Measurements from ENCODE around the gene ROBO4. TPM values are rescaled to one million over a fixed set of nuclear protein-coding genes. Genes with fewer than 3 reads are reported as not detected.

ROBO4 gene
- total RNA-seq (2014; rRNA removed; shearing (Covaris generic)): not detected in 2 replicates
- total RNA-seq (2022): not detected in 2 replicates
- not detected for Bru-seq, nascent RNA
- BruChase-seq, experiment 1, labeled RNA remaining after a 6-hour chase: percentile 11 among the genes with signal in this experiment
- not detected for BruChase-seq, experiment 2, labeled RNA remaining after a 2-hour chase
- long read RNA-seq: 0 reads

DNA sequence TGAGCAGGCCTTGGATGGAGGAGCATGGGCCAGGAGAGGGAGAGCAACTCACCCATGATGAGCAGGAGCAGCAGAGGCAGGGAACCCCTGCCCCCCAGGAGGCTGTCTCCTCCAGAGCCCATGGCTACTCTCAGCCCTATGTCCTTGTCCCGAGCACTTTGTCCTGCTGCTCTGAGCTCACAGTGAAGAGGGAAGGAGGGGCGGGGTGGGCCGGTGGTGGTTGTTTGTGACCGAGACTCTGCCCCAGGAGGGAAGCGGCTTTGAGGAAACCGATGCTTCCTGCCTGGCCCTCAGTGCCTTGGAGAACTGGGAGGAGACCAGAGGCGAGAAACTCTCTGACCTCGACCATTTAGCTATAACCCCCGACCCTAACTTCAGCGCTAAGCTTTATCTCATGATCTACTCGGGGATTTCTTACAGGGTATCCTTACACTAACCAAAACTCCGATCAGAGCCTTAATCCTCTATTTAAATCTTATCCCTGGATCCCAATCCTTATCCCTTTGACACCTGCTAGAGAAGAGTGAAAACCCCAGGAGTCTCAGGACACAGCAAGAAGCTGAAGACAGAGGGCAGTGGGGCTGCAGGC lies at the start of gene ROBO4:
Gene ROBO4, minus strand, starts transcription at position 192 of the 589 bp plus-strand sequence. Its CDS starts 70 bp downstream, at position 122.
- no peak within 1 kb of the TSS for H3K4me3 ChIP-seq (ENCODE audit: low read depth, low read length, poor library complexity, severe bottlenecking)
- CTCF ChIA-PET (ENCODE audit: unreplicated experiment): no interaction called here

DNA sequence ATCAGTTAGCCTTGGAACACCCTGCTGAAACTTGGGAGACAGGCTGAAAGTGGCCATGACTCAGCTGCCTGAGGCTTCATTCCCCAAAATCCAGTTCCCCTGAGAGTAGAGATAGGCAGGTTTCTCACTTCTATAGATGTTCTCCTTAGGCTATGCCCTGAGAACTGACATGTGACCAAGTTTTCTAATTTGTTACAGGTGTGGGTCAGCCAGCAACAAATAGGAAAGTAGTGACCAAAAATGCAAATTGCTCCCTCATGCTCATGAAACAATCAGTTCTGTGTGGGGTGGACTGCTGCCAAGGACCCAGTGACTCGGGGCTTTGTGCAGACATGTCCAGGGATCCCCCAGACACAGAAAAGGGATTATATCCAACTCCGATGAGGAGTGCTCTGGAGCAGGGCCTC lies 49.1 kb upstream of the ROBO4 start:
- no peaks in the 10 kb centered on the region for H3K79me2 ChIP-seq (ENCODE audit: insufficient read depth, low read depth, low read length)
- no peak overlapping the region for H3K4me3 ChIP-seq (ENCODE audit: low read depth, low read length, poor library complexity, severe bottlenecking)
- H3K4me2 ChIP-seq (ENCODE audit: low read length): no peak overlapping the region
- no peak overlapping the region for H2AFZ ChIP-seq (ENCODE audit: low read length)
- no peaks in the 10 kb centered on the region for H3K4me1 ChIP-seq (ENCODE audit: insufficient read depth, low read length, poor library complexity, severe bottlenecking)
- H3K36me3 ChIP-seq (ENCODE audit: insufficient read depth, low read length): no peaks in the 10 kb centered on the region
- intact Hi-C loops (cut with micrococcal nuclease; ENCODE audit: unreplicated experiment): no loop called here
- H4K20me1 ChIP-seq (ENCODE audit: insufficient read depth, low read length): no peaks in the 10 kb centered on the region
- BruUV-seq (replicated peaks): no TSS peak
- ChIA-PET CTCF (ENCODE audit: unreplicated experiment) (no interaction called here), POLR2A (no interaction called here)
- no peak for DNase-seq (ENCODE audit: low spot score)
- no peaks in the 10 kb centered on the region for H3K9me3 ChIP-seq (ENCODE audit: low read length)
- H3K27ac ChIP-seq (ENCODE audit: low read depth, low read length, poor library complexity, severe bottlenecking): no peak overlapping the region
- TF ChIP-seq EZH2phosphoT487 (IDR thresholded peaks at IDR 0.05; ENCODE audit: borderline replicate concordance, low read depth, low read length): no peak
- TF ChIP-seq, protein P1, sequence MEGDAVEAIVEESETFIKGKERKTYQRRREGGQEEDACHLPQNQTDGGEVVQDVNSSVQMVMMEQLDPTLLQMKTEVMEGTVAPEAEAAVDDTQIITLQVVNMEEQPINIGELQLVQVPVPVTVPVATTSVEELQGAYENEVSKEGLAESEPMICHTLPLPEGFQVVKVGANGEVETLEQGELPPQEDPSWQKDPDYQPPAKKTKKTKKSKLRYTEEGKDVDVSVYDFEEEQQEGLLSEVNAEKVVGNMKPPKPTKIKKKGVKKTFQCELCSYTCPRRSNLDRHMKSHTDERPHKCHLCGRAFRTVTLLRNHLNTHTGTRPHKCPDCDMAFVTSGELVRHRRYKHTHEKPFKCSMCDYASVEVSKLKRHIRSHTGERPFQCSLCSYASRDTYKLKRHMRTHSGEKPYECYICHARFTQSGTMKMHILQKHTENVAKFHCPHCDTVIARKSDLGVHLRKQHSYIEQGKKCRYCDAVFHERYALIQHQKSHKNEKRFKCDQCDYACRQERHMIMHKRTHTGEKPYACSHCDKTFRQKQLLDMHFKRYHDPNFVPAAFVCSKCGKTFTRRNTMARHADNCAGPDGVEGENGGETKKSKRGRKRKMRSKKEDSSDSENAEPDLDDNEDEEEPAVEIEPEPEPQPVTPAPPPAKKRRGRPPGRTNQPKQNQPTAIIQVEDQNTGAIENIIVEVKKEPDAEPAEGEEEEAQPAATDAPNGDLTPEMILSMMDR (conservative IDR thresholded peaks at IDR 0.05; ENCODE audit: low read length): no peak
- H3K9me2 ChIP-seq (ENCODE audit: insufficient read depth, low read length): no peaks in the 10 kb centered on the region

More for the DNA sequence above, at the start of gene ROBO4:
- Histone ChIP-seq H3K4me1 (ENCODE audit: insufficient read depth, low read length, poor library complexity, severe bottlenecking) (no peaks in the 10 kb centered on the region), H3K9me2 (ENCODE audit: insufficient read depth, low read length) (no peaks in the 10 kb centered on the region), H3K79me2 (ENCODE audit: insufficient read depth, low read depth, low read length) (no peaks in the 10 kb centered on the region), H3K4me2 (ENCODE audit: low read length) (no peak within 1 kb of the TSS), H2AFZ (ENCODE audit: low read length) (no peak within 1 kb of the TSS), H3K36me3 (ENCODE audit: insufficient read depth, low read length) (no peaks in the 10 kb centered on the region), H4K20me1 (ENCODE audit: insufficient read depth, low read length) (no peaks in the 10 kb centered on the region), H3K9me3 (ENCODE audit: low read length) (no peaks in the 10 kb centered on the region), H3K27ac (ENCODE audit: low read depth, low read length, poor library complexity, severe bottlenecking) (no peak within 1 kb of the TSS)
- BruUV-seq (replicated peaks): no TSS peak
- DNase-seq (ENCODE audit: low spot score): no peak
- TF ChIP-seq, protein P1 (conservative IDR thresholded peaks at IDR 0.05; ENCODE audit: low read length): no peak
- TF ChIP-seq EZH2phosphoT487 (IDR thresholded peaks at IDR 0.05; ENCODE audit: borderline replicate concordance, low read depth, low read length): no peak
- intact Hi-C loops (cut with micrococcal nuclease; ENCODE audit: unreplicated experiment): no loop called here
- POLR2A ChIA-PET: interaction anchor here (0.6 to 0.7 kb wide), 2 partner anchors 19 to 109 kb away, joined by 3 to 4 read pairs; no protein-coding TSS in a partner anchor

DNA sequence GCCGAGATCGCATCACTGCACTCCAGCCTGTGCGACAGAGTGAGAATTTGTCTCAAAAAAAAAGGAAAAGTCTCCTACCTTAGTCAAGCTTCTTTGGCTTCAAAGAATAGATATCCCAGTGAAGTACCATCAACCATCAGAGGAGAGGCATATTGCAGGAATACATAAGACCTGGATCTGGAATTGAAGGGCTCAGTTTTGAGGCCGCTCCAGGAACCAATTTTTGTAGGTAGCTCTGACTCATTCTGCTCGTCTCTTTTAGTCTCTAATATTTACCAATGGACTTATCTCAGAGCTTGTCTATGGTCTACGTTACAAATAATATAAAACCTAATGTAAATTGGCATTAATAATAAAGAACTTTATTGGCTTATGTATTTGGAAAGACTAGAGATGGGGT lies 48.2 kb upstream of the ROBO4 start:
- Histone ChIP-seq H3K4me3 (ENCODE audit: low read depth, low read length, poor library complexity, severe bottlenecking) (no peak overlapping the region), H3K9me3 (ENCODE audit: low read length) (no peaks in the 10 kb centered on the region), H2AFZ (ENCODE audit: low read length) (no peak overlapping the region), H3K79me2 (ENCODE audit: insufficient read depth, low read depth, low read length) (no peaks in the 10 kb centered on the region), H4K20me1 (ENCODE audit: insufficient read depth, low read length) (no peaks in the 10 kb centered on the region), H3K27ac (ENCODE audit: low read depth, low read length, poor library complexity, severe bottlenecking) (no peak overlapping the region), H3K4me1 (ENCODE audit: insufficient read depth, low read length, poor library complexity, severe bottlenecking) (no peaks in the 10 kb centered on the region), H3K36me3 (ENCODE audit: insufficient read depth, low read length) (no peaks in the 10 kb centered on the region), H3K4me2 (ENCODE audit: low read length) (no peak overlapping the region), H3K9me2 (ENCODE audit: insufficient read depth, low read length) (no peaks in the 10 kb centered on the region)
- TF ChIP-seq, protein P1 (conservative IDR thresholded peaks at IDR 0.05; ENCODE audit: low read length): no peak
- no peak for TF ChIP-seq EZH2phosphoT487 (IDR thresholded peaks at IDR 0.05; ENCODE audit: borderline replicate concordance, low read depth, low read length)
- ChIA-PET POLR2A (interaction anchor here (0.7 to 3.0 kb wide), 2 partner anchors 9 to 1296 kb away, joined by 3 to 15 read pairs; partner anchors contain the start of gene CCDC15), CTCF (ENCODE audit: unreplicated experiment) (no interaction called here)
- no peak for DNase-seq (ENCODE audit: low spot score)
- intact Hi-C loops (cut with micrococcal nuclease; ENCODE audit: unreplicated experiment): no loop called here
- no TSS peak for BruUV-seq (replicated peaks)

Measured in OCI-LY7 (cell line).